GDM1 (cell line): ENCODE results near the gene BPIFB2.

ENCODE experiments used
- DNase-seq: peaks from one replicate; lab custom pipeline; 2025; lab: John Stamatoyannopoulos, UW

The BPIFB2 gene

GRCh38 chr20:33006776-33007375 lies 628 bp upstream of the BPIFB2 start:
- DNase-seq = no peak

- DNase-seq = no peak
These were observed 1.1 kb downstream of the BPIFB2 start for GRCh38 chr20:33008336-33009213.

DNA sequence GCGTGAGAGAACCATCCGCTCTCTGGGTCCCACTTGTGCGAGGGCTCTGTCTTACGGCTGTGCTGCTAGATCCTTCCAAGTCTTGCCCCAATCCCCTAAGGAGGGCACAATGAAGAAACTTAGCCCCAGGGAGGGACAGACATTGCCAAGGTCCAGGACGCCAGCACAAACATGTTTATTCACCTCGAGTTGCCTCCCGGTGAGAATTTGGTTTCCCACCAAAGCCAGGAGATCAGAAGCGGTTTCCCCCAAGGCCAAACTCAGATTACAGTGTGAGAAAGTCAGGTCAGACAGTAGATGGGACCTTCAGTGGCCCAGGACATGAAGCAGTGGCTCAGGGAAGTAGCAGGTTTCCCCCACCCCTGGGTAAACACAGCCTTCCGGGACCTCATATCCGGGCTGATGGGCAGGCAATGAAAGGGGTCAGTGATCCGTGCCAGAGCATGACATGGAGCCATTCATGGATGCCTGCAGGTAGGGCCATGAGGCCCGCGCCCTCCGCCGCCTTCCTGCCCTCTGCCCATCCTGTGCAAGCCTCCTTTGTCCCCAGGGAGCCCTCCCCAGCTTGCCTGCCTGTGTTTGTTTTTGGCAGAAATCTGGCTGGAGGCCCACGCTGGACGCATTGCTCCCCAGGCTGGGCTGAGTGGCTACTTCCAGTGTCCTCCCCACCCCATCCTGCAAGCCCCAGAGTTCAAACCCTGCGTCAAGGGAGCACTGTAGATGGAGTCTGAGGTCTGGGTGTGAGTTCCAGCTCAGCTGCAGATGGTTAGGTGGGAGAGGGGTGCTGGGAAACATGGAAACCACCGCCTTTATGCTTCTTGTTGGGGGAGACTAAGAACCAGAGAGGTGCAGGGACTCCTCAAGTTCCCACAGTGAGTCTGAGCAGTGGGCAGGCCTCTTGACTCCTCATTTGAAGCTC lies 2.0 kb downstream of the BPIFB2 start:
- DNase-seq = no peak

GRCh38 chr20:33010133-33010504 lies 2.6 kb downstream of the BPIFB2 start:
- no peak for DNase-seq

DNA sequence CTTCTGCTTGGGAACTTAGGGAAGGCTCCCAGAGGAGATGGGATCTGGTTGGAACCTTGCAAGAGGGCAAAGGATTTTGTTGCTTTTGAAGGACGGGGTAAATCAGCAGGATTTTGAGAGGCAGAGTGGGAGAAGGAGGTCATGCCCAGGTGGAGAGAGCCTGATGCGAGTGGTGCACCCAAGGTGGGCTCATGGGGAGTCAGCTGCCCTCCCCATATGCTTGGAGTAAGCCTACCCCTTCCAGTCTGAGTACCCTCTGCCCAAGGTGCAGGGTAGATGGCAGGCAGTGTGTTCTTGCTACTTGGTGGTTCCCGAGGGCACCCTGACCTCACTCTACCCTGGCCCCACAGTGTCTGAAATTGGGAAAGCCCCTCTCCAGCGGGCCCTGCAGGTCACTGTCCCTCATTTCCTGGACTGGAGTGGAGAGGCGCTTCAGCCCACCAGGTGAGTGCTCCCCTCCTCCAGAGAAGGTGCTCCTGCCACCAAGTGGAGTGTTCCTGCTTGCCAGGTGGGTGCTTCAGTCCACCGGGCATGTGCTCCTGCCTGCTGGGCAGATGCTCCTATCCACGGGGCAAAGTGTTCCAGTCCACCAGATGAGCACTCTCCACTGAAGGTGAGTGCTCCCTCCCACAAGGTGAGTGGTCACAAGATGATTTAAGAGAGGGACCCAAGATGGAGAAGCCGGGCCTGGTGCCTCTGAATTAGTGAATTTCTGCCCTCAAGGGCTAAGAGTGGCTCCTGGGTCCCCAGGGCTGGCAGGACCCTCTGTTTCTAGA lies 3.4 kb downstream of the BPIFB2 start:
- no peak for DNase-seq

GRCh38 chr20:33012327-33013189 lies 5.1 kb downstream of the BPIFB2 start:
- no peak for DNase-seq

DNA sequence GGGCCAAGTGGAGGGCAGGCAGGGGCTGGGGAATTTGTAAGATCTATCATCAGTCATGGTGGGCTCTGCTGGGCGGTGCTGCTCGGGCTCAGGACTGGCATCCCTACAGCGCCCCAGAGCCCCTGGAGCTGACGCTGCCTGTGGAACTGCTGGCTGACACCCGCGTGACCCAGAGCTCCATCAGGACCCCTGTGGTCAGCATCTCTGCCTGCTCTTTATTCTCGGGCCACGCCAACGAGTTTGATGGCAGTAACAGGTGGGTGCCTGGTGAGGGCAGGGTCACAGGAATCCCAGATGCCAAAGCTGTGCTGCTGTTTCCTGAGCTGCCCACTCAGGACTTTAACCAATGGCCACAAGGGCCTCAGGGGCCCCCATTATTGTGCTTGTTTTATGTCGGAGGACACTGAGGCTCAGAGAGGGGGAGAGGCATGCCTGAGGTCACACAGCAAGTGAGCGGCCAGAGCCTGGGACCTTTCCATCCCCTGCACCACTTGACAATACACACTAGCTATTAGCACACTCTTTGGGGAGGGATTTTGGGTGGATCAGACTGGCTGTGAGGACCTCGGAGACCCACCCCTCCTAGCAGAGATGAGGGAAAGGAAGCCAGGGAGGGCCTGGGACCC lies 6.3 kb downstream of the BPIFB2 start:
- DNase-seq = no peak

DNA sequence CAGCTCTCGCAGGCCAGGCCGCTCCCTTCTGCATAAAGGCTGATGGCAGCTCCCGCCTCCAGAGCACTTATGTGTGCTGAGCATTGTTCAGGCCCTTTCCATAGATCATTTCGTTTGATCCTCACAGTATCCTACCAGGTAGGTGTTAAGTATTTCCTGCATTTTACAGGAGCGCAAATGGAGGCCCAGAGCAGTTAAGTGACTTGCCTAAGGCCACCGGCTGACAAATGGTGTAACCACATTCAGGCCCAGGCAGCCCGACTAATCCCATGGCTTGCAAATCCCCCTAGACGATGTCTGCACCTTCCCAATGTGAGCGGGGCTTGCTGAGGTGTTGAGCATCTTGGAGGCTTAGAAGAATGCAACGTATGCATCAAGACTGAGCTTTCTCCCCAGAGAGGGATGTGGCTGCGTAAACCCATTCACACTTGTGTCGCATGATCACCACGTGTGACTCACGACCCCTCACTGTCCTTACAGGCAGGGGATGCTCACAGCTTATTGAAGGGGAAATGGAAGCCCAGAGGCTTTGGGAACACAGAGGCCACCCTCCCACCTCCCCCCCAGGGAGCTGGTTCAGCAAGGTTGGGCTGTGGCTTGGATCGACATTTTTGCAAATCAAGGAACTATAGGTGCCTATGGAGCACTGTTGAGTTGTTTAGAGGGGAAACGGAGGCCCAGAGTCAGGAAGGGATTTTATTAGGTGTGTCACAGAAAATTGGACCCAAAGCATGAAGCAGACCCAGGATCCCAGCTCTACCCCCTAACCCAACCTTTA lies 7.0 kb downstream of the BPIFB2 start:
- no peak for DNase-seq

DNA sequence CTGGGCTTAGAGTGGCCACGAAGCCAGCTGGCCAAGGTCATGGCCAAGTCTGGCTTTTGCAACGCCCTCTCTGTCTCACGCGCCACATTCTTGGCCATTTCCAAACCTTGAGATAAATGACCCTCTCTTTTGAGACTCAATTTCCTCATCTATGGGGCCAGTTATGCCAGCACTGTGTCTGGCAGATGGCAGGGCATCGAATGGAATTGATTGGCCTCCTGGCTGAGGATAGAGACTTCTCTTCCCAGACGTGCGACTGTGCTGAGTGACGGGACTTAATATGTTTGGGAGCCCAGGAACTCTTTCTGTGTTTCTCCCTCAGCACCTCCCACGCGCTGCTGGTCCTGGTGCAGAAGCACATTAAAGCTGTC lies 7.6 kb downstream of the BPIFB2 start:
- no peak for DNase-seq

- DNase-seq = no peak
These were observed 8.4 kb downstream of the BPIFB2 start for GRCh38 chr20:33015700-33016580.

GRCh38 chr20:33016581-33017109 lies 9.1 kb downstream of the BPIFB2 start:
- no peak for DNase-seq

DNA sequence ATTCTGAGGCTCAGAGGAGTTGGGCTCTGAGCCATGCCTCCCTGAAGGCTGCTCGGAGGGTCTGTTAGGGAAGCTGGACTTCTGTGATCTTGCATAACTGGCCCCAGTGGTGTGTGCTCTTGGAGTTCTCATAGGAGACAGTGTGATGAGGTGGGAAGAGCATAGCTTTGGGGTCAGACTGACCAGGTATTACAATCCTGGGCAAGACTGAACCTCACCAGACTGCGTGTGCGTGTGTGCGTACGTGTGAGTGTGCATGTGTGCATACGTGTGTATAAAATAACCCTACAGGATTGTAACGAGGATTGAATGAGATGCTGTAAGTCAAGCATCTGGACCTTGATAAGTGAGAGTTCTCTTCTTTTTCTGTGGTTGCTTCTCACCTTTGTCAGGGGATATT lies 10.0 kb downstream of the BPIFB2 start:
- DNase-seq = no peak

DNA sequence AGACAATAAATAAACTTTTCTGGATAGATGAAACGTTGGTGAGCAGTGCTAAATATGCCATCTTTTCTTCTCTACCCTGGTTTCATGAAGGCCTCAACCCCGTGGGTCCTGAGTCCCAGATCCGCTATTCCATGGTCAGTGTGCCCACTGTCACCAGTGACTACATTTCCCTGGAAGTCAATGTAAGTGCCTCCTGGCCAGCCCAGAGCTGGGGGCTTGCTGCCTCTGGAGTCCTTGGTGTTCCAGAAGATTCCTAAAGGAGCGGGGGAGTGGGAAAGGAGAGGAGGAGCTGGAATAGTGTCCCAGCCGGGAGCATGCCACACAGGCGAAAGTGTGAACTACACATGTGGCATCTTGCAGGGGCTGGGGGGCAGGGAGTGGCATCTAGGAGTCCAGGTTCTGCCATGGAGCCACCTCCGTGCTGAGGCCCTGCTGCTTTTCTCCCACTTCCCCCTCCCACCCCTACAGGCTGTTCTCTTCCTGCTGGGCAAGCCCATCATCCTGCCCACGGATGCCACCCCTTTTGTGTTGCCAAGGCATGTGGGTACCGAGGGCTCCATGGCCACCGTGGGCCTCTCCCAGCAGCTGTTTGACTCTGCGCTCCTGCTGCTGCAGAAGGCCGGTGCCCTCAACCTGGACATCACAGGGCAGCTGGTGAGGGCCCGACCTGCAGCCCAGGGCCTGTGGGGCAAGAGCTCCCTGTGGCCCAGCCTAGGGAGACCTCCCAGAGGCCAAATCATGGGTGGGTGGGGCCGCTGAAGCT lies 10.8 kb downstream of the BPIFB2 start:
- DNase-seq = no peak

DNA sequence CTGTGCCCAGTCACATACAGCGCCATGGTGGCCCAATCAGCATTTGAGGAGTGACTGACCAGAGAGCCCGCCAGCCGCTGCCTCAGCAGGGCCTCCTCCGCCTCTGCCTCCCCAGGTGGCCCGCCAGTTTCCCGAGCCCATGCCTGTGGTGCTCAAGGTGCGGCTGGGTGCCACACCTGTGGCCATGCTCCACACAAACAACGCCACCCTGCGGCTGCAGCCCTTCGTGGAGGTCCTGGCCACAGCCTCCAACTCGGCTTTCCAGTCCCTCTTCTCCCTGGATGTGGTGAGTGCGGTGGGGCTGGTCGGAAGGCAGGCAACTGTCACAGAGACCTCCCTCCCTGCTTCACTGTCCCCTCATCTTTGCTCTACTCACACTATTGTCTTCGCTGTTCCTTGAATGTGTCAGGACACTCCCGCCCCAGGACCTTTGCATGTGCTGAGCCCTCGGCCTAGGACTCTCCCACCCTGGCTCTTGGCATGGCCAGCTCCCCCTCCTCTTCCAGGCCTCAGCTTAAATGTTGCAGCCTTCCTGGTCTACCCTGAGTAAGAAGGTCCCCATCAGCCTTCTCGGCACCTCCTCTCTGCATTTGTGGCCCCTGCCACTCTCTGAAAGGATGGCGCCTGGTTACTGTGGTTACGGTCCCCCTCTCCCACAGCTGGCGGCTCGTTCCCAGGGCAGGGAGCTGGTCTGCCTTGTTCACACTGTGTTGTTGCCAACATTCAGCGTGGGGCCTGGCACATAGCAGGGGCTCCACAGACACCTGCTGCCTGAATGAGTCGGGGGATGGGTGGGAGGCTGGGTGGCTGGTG lies 12.2 kb downstream of the BPIFB2 start:
- no peak for DNase-seq

GRCh38 chr20:33020278-33021161 lies 13.0 kb downstream of the BPIFB2 start:
- no peak for DNase-seq

DNA sequence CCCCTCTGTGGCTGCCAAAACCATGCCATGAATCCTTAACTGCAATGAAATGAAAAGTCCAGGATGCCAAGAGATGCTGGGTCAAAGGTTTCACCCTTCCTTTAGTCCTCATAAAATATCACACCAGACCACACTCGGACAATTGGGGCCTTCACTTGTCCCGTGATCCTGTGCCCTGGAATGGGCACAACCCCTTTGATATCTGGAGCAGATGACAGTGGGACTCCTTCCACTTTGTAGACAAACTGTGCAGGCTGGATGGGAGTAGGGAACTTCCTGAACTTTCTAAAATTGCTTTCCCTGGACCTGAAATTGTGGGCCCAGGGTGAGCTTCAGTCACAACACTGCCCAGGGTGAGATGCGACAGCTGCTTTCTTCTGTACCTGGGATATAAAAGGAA lies 14.4 kb downstream of the BPIFB2 start:
- DNase-seq = no peak
